Dedifferentiated amniotic fluid mesenchymal stem cell (primary cell): ENCODE results near the gene FRMD4A.

Source experiments
- DNase-seq: peaks from one replicate; pipeline ENCODE4 v3.0.0-alpha.2; 2016; ENCODE audit errors: extremely low spot score

FRMD4A gene

GRCh38 chr10:14340051-14340744 is 9.5 kb upstream of the FRMD4A start:
- DNase-seq = no peak

GRCh38 chr10:14336736-14337135 is 6.0 kb upstream of the FRMD4A start:
- no peak for DNase-seq

- DNase-seq = no peak
Observed at GRCh38 chr10:14334771-14335170, 4.0 kb upstream of the FRMD4A start.

GRCh38 chr10:14333606-14334005 is 2.9 kb upstream of the FRMD4A start:
- DNase-seq = no peak

- DNase-seq = no peak
Observed at GRCh38 chr10:14332903-14333302, 2.2 kb upstream of the FRMD4A start.

- no peak for DNase-seq
Observed at GRCh38 chr10:14329746-14330173, 964 bp downstream of the FRMD4A start.

- DNase-seq = no peak
Observed at GRCh38 chr10:14328881-14329672, 1.6 kb downstream of the FRMD4A start.

- no peak for DNase-seq
Observed at GRCh38 chr10:14327527-14327926, 3.2 kb downstream of the FRMD4A start.

GRCh38 chr10:14326581-14326980 is 4.1 kb downstream of the FRMD4A start:
- DNase-seq = no peak

GRCh38 chr10:14325325-14325955 is 5.3 kb downstream of the FRMD4A start:
- no peak for DNase-seq

- DNase-seq = no peak
Observed at GRCh38 chr10:14322526-14323188, 8.1 kb downstream of the FRMD4A start.

- no peak for DNase-seq
Observed at GRCh38 chr10:14318007-14318406, 12.7 kb downstream of the FRMD4A start.

- DNase-seq = no peak
Observed at GRCh38 chr10:14312014-14312413, 18.7 kb downstream of the FRMD4A start.

GRCh38 chr10:14311206-14311957 is 19.3 kb downstream of the FRMD4A start:
- no peak for DNase-seq

- DNase-seq = no peak
Observed at GRCh38 chr10:14309593-14309992, 21.1 kb downstream of the FRMD4A start.

GRCh38 chr10:14306190-14306589 is 24.5 kb downstream of the FRMD4A start:
- DNase-seq = no peak

GRCh38 chr10:14304046-14304445 is 26.7 kb downstream of the FRMD4A start:
- DNase-seq = no peak

GRCh38 chr10:14302035-14302434 is 28.7 kb downstream of the FRMD4A start:
- DNase-seq = peak; percentile 19

GRCh38 chr10:14299556-14299955 is 31.2 kb downstream of the FRMD4A start:
- DNase-seq = no peak

- no peak for DNase-seq
Observed at GRCh38 chr10:14296065-14296709, 34.5 kb downstream of the FRMD4A start.
